HG03469 (cell line): Measurements from ENCODE around the gene KLHL2.

Experiments
- ATAC-seq: cut with Tn5 transposase; IDR thresholded peaks from one replicate; pipeline ENCODE4 v1.9.1; 2021; ENCODE audit warnings: mild to moderate bottlenecking, moderate library complexity, moderate number of reproducible peaks; ENCODE audit not compliant: unreplicated experiment

The KLHL2 gene

DNA sequence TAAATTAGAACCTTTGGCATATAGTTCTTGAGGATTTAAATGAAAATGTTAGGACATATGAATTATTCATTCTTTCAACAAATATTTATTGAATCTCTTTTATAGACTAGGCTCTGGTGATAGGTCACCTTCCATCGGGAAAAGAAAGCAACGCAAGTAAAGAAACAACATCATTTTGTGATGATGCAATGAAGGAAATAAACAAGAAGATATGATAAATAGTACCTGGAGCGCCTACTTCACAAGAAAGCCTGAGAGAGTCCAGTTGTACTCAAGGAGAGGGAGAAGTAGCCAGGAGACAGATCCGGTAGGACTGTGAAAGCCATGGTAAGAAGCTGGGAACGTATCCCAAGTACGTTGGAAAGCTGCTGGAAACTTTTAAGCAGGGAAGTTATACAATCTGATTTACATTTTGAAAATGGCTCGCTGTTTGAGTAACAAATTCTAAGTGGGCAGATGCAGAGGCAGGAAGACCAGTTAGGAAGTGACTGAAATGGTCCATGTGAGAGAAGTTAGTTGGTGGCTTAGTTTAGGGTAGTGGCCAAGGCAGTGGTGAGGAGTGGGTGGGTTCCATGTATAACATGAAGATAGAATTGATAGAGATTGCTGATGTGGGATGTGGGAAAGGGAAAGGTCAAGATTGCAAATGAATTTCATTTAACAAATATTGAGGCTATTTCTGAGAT lies 153.8 kb downstream of the KLHL2 start:
- ATAC-seq = no peak

DNA sequence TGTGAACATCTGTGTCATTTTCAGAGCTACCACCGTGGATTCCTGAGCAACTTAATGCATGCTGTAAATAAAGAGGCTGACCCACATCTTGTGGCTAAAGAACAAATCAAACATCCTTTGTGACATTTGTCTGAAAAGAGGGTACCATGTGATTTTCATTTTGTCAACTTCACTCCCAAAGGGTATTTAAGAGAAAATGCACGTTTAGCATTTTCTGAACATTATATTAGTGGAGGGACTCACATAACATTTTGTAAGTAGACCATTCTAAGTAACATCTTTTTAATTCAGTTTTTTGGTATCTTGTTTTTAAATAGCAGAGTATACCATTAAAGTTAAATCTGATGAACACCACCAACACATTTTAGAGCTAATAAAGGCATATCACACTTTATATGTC lies 154.4 kb downstream of the KLHL2 start:
- ATAC-seq = no peak

DNA sequence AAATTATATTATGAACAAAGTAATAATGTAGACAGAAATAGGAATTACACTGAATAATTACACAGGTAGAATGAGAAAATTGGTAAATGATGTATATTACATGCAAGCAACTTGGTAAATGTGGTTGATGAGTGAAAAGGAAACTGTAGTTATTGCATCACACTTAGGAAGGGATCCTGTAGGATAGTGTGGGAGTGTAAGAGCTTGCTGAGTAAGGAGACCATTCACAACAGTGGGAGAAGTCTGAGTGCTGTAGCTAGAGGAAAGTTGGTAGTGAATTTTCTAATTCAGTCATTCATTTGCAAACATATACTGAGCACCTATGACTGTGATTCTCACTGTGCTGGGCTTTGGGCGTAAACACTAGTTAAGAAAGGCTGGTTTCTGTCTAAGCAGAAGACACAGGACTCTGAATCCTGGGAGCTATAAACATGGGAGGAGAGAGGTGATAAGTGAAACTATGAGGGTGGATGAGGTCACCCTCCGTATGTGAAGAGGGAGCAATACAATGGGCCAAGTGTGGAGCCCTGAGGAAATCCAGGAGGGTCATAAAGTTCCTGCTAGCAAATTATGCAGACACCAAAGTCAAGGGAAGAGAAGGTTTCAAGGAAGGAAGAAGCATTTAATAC lies 157.2 kb downstream of the KLHL2 start:
- ATAC-seq = no peak

DNA sequence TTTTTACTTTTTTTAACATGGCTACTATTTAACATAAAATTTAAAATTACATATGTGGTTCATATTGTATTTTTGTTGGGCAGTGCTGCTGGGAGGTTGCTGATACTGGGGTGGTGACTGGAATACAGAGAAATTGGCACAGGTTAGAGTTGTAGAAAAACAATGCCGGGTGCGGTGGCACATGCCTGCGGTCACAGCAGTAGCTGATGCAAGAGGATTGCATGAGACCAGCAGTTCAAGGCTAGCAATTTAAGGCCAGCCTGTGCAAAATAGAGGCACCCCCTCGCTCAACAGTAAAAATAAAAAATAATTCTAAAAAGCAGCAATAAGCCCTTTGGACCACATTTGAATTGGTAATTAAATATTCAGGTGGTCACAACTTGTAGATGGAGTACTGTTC lies 159.7 kb downstream of the KLHL2 start:
- ATAC-seq = no peak

DNA sequence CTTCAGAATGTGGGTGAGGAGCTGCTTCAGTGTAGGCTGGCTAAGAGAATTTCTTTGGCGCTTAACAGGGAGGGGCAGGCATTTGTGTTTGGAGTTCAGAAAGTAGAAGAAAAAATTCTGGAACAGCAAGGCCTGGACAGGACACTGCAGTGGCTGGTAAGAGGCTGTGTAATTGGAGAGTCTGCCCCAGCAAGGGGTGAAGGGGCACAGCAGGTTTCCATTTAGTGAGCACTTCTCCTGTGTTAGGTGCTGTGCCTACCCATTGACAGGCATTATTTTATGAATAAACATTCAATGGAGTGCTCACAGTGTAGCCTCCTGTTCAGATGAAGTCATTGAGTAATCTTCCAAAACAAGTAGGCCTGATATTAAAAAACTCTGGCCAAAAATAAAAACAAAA lies 160.8 kb downstream of the KLHL2 start:
- ATAC-seq = no peak

DNA sequence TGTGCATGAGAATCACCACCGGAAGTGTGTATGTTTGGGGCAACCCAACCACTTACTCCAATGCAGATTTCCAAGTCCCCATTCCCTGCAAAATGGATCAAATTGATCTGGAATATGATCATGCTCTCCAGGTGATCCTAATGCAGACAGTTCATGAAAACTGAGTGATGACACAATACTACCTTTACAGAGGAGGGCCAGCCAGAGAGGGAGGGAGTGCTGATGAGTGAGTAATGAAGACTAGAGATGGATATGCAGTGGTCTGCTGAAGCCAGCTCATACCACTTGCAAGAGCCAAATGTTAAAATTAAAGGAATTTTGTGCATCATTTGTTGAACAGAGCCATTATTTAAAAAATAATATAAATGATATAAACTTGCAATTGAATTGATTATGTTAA lies 161.2 kb downstream of the KLHL2 start:
- no peak for ATAC-seq

DNA sequence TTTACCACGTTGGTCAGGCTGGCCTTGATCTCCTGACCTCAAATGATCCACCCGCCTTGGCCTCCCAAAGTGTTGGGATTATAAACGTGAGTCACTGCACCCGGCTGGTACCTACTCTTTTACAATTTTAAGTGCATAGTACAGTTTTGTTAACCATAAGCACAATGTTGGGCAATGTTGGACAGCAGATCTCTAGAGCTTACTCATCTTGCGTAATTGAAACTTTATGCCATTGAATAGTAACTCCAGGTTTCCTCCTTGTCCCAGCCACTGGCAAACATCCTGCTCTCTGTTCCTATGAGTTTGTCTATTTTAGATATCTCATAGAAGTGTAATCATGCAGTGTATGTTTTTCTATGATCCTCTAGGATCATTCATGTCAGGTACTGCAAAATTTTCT lies 162.2 kb downstream of the KLHL2 start:
- no peak for ATAC-seq

DNA sequence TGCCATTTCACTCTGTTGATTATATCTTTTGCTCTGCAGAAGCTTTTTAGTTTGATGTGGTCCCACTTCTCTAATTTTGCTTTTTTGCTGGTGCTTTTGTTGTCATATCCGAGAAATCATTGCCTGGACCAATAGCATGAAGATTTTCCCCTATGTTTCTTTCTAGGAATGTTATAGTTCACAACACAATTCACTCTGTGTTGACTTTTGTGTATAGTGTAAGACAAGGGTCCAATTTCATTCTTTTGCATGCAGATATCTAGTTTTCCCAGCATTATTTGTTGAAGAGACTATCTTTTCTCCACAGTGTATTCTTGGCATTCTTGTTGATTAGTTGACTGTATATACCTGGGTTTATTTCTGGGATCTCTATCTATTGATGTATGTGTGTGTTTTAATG lies 163.2 kb downstream of the KLHL2 start:
- ATAC-seq = no peak
